ENCODE measurements around the gene RPL36.
"Not testable (repeated sequence)": the region's sequence is repeated elsewhere in the genome, so short reads cannot be mapped to it uniquely, and the experiment has no call there.

RPL36 gene

DNA sequence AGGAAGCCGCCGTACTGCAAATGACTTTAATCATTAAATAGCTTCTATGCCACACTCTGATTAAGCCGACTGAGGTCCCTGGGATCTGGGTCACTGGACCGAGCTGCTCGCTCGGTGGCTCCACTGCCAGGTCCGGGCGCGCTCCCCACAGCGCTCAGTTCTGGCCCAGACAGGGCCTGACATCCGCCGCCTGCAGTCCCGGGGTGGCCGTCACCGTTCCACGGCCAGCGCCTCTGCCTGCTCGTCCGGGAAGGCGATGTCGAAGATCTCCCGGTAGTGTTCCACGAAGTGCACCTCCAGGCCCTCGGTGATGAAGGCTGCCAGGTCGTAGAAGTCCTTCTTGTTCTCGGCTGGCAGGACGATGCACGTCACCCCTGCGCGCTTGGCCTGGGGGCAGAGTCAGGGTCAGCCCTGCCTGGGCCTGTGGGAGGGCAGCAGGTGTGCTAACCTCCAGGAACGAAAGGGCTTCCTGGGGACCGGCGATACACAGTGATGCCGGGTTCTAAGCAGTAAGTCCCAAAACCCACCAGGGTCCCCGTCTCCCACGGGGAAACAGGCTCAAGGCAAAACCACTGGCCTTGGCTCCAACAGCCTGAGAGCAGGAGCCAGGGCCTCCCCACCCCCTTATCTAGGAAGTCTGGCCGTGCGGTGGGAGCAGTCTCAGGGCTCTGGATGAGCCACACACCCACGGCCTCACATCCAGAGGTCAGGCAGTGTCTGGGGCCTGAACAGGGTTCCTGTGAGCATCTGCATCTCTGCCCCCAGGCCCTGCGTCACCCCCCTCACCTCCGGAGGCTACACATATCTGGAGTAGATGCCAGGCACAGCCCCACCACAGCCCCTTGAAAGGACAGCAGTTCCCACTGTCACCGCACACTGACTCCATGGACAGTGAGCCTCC, 2.0 kb downstream of the RPL36 start:
- DNase-seq: no peak

DNA sequence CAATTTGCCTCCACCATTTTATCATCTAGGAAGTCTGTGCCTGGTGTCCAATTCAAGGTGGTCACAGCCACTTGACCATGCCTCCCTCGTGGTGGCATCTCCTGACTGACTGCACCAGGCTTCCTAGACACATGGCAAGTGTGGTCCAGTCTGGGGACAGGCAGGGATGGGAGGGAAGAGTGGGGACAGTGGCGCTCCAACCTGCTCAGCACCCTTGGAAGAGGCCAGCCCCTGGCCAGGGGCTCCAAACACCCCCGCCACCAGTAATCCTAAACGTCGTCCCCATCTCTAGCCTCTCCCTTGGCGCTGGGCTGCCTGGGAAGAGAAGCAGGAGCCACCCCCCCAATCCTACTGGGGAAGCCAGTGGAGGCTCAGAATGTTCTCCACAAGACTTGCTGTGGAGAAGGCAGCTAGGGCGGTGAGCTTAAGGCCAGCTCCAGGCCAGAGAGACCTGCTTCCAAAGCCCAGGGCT, 2.7 kb downstream of the RPL36 start:
- DNase-seq: no peak

DNA sequence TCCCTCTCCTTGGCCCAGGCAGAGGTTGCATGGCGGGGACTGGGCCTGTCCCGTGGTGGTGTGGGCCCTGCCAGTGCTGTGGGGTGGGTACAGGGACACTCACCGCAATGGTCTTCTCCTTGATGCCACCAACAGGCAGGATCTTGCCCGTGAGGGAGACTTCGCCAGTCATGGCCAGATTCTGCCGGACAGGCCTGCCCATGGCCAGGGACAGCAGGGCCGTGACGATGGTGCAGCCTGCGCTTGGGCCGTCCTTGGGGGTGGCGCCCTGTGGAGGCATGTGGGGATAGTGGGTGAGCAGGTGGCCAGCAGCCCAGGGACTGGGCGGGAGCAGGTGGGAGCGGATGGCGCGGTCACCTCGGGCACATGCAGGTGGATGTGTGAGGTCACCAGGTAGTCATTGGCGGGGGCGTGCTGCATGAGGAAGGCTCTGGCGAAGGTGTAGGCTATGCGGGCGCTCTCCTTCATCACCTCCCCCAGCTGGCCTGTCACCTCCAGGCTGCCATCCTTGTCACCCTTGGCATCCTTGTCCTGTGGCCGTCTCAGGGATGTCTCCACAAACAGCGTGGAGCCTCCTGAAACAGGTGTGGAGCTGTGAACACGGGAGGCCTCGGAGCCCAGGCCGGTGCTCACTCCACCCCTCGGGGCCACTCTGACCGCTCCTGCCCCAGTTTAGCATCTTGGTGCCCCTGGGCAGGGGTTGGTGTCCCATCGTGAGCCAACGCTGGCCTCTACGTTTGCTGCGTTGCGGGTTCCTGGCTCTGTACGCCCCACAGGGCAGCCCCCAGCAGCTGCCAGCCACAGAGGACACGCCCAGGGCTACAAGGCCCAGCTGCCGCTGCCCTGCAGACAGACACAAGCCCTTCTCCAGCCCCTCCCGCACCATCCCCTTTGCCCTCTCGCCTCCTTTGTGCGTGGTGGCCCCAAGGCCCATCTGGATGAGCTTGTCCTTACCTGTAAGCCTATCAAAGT, 3.4 kb downstream of the RPL36 start:
- DNase-seq: no peak

DNA sequence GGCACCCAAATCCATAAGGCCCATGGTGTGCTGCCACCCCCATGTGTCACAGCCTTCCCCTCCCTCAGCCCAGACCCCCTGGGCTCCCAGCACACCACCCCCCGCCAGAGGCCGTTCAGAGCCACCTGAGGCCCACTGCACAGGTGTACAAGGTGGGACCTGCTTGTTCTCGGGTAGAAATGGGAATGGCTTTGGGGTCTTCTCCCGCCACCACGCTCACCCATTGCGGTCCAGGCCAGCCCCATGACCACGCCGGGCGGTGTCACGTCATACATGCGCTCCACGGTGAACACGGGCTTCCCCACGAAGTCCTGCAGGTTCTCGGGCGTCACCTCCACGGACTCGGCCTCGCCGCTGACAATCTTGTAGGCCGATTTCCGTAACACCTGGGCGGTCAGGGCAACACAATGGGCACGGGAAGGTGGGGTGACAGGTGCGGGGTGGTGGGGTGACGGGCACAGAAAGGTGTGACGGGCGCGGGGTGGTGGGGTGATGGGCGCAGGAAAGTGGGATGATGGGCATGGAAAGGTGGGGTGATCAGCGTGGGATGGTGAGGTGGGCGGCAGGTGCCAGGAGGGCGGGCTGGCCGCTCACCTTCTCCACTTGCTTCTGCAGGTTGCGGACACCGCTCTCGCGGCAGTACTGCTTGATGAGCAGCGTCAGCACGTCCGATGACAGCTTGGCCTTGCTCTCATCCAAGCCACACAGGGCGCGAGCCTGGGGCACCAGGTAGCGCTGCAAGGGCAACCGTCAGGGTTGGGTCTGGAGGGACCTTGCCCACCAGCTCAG, 4.3 kb downstream of the RPL36 start:
- no peak for DNase-seq

DNA sequence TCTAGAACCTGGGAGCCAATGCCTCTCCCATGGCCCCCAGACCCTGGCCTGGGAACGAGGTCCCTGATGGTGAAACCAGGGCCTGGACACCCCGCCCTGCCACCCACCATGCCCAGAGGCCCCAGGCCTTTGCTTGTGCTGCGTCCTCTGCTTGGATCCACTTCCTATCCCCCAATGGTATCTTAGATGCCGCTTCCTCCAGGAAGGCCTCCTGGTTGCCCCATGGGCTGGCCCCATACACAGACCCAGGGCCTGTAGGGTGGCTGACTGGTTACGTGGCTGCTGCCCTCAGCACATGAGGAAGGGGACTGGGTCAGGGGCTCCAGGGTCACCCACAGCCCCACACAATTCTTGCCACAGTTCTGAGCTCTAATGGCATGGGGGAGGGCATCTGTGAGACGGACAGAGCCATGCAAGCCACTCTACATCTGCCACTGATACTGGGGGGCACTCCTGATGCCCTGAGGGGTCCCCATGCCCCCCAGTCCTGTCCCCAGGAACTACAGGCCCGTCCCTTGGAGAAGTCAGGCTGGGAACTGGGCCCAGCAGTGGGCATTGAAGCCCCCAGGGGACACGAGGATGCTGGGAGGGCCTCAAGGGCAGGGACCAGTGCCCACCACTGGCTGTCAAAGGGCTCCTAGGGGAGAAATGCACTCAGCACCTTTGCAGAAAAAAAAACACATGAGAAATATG, 5.0 kb downstream of the RPL36 start:
- DNase-seq: no peak

DNA sequence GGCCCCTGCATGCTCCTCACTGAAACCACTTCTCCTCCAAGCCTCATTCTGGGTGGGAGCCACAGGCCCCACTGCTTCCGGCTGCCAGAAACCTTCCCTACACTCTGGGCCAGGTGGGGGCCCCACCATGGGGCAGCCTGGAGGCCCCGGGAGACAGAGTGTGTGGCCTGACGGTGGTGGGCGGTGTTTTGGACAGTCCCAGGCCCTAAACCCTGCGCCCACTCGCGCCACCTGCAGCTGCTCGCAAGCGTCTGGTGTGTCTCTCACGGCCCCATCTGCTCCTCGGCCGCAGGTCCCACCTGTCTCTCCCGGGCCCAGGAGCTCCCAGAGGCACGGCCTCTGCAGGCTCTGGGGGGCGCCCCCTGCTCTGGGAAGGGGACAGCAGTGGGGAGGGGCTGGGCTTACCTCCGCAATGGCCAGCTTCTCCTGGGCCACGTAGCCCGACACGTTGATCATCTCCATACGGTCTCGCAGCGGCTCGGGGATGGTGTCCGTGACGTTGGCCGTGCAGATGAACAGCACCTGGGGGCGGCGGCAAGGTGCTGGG, 5.6 kb downstream of the RPL36 start:
- DNase-seq: no peak

DNA sequence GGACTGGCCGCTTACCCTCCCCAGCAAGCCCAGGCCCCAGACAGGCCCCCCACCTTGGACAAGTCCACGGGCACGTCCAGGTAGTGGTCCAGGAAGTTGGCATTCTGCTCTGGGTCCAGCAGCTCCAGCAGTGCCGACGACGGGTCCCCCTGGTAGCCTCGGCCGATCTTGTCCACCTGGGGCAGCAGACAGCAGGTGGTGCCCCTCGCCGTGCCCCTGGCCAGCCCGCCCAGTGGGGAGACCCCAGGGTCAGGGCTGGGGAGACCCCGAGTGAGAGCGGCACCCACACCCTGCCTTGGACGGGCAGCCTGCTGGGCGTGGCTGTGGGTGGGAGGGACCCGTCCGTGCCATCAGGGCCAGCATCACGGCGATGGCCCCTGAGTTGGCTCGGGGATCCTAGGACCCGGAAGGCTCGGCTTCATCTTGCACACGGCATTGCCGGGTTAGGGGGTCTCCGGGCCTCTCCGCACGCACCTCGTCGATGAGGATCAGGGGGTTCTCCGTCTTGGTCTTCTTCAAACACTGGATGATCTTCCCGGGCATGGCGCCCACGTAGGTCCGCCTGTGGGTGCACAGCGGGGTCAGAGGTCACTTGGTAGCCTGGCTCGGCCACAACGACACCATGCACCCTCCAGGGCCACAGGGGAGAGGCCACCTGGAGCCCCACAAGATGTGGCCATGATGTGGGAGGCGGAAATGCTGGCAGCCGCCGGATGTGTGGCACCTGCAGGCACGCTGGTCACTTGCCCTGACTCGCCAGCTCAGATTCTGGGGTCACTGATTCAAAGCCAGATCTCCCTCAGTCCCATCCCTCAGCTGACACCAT, 6.3 kb downstream of the RPL36 start:
- DNase-seq: no peak

DNA sequence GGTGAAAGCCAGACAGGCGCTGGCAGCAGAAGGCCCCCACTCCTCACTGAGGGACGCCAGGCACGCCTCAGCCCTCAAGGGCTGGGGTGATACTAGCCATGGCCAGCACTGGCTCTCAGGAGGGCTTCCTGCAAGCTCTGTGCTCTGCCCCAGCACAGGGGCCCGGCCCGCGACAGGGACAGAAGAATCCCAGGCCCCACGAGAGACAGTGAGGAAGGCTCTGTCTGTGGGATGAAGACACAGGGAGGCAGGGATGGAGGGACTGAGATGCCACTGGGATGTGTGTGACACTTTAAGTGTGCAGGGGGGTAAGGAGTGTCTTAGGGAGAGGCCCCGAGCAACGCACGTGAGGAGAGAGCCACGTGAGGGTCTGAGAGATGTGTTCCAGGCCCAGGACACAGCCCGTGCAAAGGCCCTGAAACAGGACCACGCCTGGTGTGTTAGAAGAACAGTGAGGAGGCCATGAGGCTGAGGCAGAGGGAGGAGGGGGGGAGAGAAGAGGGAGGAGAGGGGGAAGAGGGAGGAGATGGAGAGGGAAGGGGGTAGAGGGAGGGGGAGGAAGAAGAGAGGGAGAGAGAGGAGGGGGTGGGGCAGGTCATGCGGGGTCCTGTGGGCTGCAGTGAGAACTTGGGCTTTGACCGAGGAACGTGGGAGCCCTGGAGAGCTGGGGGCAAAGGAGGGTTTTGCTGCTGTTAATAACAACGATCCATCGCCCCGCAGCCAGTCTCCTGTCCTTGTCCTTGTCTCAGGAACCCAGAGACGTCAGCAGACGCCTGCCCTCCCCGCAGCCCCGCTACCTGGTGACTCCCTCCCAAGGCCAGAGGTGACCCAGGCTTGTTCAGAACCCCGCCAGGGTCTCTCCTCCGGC, 7.2 kb downstream of the RPL36 start:
- DNase-seq: no peak

DNA sequence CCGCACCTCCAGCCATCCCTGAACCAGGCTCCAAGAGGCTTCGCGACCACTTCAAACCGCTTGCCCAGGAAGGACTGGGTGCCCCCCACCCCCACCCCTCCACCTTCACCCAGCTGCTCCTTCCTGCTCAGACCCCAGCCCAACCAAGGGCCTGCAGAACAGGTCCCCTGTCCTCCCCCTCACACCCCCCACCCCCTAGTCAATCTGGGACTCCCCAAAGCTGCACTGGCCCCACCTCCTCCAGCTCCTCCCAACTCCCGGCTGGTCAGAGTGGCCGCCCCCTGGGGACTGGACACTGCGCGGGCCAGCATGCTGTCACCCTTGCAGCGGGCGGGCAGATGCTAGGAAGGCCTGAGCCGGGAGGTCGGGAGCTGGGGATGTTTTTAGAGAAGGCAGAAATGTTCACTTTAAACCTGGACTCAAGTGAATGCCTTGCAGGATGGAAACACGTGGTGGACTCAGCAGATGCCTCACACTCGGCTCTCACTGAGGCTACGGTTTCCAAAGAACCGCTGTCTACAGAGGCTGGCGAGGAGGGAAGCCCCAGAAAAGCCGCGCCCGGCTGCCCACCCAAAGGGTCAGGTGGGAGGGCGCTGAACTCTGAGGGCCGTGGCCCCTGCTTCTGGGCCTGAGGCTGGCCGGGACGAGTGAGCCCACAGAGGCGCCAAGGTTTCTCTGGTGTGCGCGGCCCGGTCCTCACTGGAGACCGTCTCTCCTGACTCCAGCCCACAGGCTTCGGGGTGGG, 8.0 kb downstream of the RPL36 start:
- DNase-seq: no peak

DNA sequence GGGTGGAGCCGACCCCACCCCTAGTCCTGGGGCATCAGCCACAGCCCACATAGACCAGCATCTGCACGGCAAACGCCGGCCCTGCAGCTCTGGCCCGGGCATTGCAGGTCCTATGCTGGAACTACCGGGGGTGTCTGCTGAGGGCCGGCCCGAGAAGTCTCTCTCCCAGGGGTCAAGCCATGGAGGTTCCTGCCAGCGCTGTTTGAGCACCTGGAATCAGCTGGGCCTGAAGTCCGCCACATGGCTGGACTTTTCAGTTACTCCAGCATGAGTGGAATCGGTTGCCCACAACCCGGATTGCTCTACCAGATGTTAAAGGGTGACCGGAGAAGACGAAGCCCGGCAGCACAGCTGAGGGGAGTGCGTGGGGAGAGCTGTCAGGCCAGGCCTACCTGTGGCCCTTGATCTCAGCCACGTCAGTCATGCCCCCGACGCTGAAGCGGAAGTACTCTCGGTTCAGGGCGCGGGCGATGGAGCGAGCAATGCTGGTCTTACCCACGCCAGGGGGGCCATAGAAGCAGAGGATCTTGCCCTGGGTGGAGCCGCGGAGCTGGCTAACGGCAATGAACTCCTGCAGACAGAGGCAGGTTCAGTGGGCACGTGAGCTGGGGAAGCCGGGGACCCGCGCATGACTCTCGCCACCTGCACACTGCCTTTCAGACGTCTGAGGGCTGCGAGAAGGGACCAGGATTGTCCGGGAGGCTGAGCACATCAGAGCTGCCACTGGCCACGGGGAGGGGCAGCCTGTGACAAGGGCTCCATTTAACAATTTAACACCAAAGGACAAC, 8.7 kb downstream of the RPL36 start:
- no peak for DNase-seq

DNA sequence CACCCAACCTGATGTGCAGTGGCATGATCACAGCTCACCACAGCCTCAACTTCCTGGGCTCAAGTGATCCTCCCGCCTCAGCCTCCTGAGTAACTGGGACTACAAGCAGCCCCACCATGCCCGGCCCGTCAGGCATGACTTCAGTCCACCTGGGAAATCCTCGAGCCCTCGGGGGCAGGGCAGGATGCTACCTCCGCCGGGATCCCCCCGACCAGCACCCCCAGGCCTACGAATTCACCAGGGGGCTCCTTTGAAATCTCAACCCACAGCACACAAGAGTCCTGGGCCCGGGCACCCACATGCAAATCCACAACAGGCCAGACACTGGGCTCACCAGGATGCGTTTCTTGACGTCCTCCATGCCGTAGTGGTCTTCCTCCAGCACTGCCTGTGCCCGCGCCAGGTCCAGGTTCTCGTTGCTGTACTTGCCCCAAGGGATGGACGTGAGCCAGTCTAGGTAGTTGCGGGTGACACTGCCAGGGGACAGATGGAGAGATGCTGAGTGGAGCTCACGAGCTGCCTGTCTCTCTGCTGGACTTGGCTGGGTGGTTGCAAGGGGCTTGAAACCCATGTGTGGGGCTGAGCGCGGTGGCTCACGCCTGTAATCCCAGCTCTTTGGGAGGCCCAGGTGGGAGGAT, 10.5 kb downstream of the RPL36 start:
- DNase-seq: no peak

DNA sequence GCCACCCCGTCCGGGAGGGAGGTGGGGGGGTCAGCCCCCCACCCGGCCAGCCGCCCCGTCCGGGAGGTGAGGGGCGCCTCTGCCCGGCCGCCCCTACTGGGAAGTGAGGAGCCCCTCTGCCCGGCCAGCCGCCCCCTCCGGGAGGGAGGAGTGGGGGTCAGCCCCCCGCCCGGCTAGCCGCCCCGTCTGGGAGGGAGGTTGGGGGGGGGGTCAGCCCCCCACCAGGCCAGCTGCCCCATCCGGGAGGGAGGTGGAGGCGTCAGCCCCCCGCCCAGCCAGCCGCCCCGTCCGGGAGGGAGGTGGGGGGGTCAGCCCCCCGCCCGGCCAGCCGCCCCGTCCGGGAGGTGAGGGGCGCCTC, 11.9 kb downstream of the RPL36 start:
- DNase-seq: not testable (repeated sequence)

DNA sequence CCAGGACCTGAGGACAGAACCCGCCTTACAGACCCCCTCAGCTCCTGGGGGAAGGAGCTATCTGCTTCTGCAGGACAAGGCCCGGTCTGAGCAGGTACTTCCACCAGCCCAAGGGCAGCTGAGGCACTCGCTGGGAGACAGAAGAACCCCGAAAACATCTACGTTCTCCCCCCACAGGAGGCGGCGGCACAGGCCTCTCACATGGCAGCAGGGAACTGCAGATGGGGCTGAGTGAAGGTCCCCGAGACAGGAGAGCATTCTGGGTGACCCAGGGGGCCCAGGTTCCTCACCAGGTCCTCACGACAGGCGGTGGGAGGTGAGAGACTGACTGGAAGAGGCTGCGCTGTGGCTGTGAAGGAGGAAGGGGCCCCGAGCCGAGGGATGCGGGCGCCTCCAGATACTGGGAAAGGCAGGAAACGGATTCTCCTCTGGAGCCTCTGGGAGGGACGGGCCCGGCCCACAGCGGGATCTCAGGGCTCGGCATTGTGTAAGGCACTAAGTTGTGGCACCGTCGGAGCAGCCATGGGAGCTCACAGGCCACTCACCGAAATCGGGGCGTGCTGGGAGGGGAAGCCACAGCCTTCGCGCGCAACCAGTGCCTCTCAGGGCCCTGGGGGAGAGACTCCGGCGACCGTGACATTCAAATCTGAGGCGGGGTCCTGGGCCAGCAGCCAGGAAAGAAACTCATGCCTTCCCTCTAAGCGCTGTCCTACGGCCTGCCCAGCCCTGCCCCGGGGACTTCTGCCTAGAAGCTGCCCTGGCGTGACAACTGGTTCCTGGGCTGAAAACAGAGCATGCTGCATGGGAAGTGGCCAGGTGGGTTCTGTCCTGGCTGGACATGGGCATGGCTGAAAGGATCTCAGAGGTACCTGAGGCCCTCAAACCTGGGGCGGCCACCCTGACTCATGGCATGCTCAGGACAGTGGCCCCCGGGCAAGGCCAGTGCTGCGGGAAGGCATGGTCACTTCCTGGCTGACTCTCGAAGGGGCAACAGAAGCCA, 14.0 kb downstream of the RPL36 start:
- DNase-seq: no peak

DNA sequence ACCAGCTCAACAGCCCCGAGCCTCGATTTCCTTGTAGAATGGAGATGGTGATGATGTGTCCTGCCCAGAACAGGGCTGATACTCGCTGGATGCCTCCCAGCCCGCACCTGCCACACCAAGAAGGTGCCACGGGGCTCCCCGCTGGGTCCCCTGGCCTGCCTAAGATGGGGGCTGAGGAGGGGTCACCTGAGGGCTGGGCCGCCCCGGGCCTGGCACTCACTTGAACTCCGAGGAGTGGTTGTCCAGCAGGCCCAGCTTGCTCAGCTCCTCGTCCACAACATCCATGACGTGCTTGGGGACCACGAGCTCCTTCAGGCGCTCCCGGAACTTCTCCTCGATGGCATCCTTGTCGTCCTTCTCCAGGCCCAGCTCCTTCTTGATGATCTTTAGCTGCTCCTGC, 15.5 kb downstream of the RPL36 start:
- DNase-seq: no peak

DNA sequence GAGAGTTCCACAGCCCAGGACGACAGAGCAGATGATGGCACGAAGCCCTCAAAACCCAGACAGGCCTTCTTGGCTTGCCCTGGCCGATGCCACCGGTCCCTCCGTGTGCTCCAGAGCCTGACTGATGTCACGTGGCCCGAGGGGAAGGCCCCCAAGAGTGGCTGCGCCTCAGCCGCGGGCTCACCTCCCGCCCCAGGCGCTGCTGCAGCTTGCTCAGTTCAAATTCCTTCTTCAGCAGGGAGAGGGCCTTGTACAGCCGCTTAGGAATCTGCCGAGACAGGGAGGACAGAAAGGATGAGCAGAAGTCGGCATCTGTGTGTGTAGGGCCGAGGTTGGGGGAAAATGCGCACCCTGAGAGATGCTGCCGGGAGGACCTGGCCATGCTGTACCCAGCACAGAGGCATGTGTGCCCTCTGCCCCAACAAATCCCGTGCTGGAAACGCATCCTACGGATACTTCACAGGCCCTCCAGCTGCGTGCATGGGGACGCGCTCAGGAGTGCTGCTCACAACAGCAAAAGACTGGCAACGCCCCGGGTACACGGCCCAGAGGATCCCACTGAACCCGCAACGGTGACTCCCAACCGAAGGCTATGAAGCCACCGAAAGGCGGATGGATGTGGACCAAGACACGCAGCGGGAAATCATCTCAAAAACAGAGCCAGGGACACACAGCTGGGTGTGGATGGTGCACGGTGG, 16.9 kb downstream of the RPL36 start:
- no peak for DNase-seq
